GM12878 (cell line): ENCODE data around the gene SERHL2. TPM values are rescaled to one million over a fixed set of nuclear protein-coding genes. Genes with fewer than 3 reads are reported as not detected.
"Not testable (repeated sequence)": the region's sequence is repeated elsewhere in the genome, so short reads cannot be mapped to it uniquely, and the experiment has no call there.

Experiments used
- ATAC-seq: fragments of 200-7000 bp; cut with Tn5 transposase; 3 replicates; pipeline ENCODE4 v1.9.1; 2020; ENCODE audit warnings: mild to moderate bottlenecking, moderate library complexity
- BruUV-seq: library from RNA; stranded (reverse); fragments of 400-500 nt; replicated peaks from 2 replicates; lab custom pipeline; 2021; lab: Mats Ljungman, UMichigan
- CTCF ChIA-PET: fragments of 300-600 bp; sonication (Branson Sonifier 250); formaldehyde crosslinking; extraction: SDS; loops from one replicate; lab custom pipeline; 2021; ENCODE audit warnings: inconsistent platforms; lab: Yijun Ruan, JAX
- POLR2A ChIA-PET: fragments of 350-600 bp; formaldehyde crosslinking; extraction: SDS; loops from one replicate; lab custom pipeline; 2021; ENCODE audit warnings: inconsistent platforms; lab: Charles Lee
- RAD21 ChIA-PET: fragments of 300-600 bp; sonication (Branson Sonifier 250); formaldehyde crosslinking; loops from one replicate; lab custom pipeline; 2023; ENCODE audit warnings: antibody characterized with exemption; ENCODE audit not compliant: unreplicated experiment; lab: Charles Lee
- SMC1A ChIA-PET: fragments of 300-600 bp; sonication (Branson Sonifier 250); formaldehyde crosslinking; loops from one replicate; lab custom pipeline; 2023; ENCODE audit not compliant: unreplicated experiment, uncharacterized antibody; lab: Charles Lee
- DNase-seq: peaks from one replicate; pipeline ENCODE4 v3.0.0-alpha.2; 2011; ENCODE audit warnings: low read depth, low spot score
- FAIRE-seq: peaks from 3 replicates; lab custom pipeline; 2011; peaks lifted over from hg19 to GRCh38; lab: Jason Lieb, UNC
- H2AFZ ChIP-seq: 2 replicates; pipeline ENCODE4 v1.6.0; 2011; ENCODE audit warnings: low read depth, low read length, control low read depth; ENCODE audit not compliant: control insufficient read depth
- H3K27ac ChIP-seq: 2 replicates; pipeline ENCODE4 v1.5.1; 2011; ENCODE audit warnings: control low read depth; ENCODE audit not compliant: control insufficient read depth, insufficient read depth
- H3K27me3 ChIP-seq, 2 experiments: replicated peaks in 1 of 2; 2 replicates each; pipeline versions ENCODE4 v1.6.0 to v1.6.1; 2011; ENCODE audit warnings: low read length in 1 of 2; ENCODE audit not compliant: control insufficient read depth in 2 of 2, insufficient read depth in 2 of 2
- H3K36me3 ChIP-seq, 2 experiments: 2 replicates each; pipeline ENCODE4 v1.5.1; 2011; ENCODE audit warnings: low read length in 1 of 2; ENCODE audit not compliant: control insufficient read depth in 2 of 2, insufficient read depth in 2 of 2
- H3K4me1 ChIP-seq: 2 replicates; pipeline ENCODE4 v1.6.1; 2011; ENCODE audit warnings: mild to moderate bottlenecking, low read length, moderate library complexity, mixed read lengths; ENCODE audit not compliant: control insufficient read depth, insufficient read depth
- H3K4me2 ChIP-seq: 2 replicates; pipeline ENCODE4 v1.6.0; 2011; ENCODE audit warnings: control low read depth; ENCODE audit not compliant: control insufficient read depth, insufficient read depth
- H3K4me3 ChIP-seq: fragments of 200-600 bp; sonication (generic); 2 replicates; pipeline ENCODE4 v1.5.1; 2016
- H3K79me2 ChIP-seq: 2 replicates; pipeline ENCODE4 v1.6.0; 2011; ENCODE audit warnings: low read length; ENCODE audit not compliant: control insufficient read depth, insufficient read depth
- H3K9ac ChIP-seq: 2 replicates; pipeline ENCODE4 v1.8.0; 2011; ENCODE audit warnings: low read length, control low read depth, mixed read lengths; ENCODE audit not compliant: control insufficient read depth, insufficient read depth
- H3K9me3 ChIP-seq: replicated peaks from 3 replicates; pipeline ENCODE4 v1.5.1; 2011; ENCODE audit warnings: mild to moderate bottlenecking, low read length; ENCODE audit not compliant: control insufficient read depth, insufficient read depth
- H4K20me1 ChIP-seq: 2 replicates; pipeline ENCODE4 v1.6.0; 2011; ENCODE audit not compliant: control insufficient read depth, insufficient read depth
- KAT2A ChIP-seq: conservative IDR thresholded peaks from 2 replicates; pipeline ENCODE4 v1.6.1; 2011; ENCODE audit warnings: low read depth, low read length; ENCODE audit not compliant: control insufficient read depth
- POLR2A ChIP-seq: IDR thresholded peaks from 2 replicates; pipeline ENCODE4 v1.6.1; 2011; ENCODE audit warnings: low read depth, mild to moderate bottlenecking, low read length
- SP1 ChIP-seq: IDR thresholded peaks from one replicate; pipeline ENCODE4 v1.6.1; 2011; ENCODE audit warnings: low read depth, low read length
- SREBF2 ChIP-seq: IDR thresholded peaks from 2 replicates; pipeline ENCODE4 v1.6.1; 2012; ENCODE audit warnings: mild to moderate bottlenecking, low read length
- WGBS: methylation state at CpG from one replicate; pipeline ENCODE4 v1.1.6; 2016; ENCODE audit warnings: low lambda C conversion rate; ENCODE audit not compliant: insufficient replicate concordance, insufficient coverage; ENCODE audit errors: missing lambda C conversion rate; 5-methylcytosine and 5-hydroxymethylcytosine counted together
- in situ Hi-C: fragments of 300-500 bp; cut with MboI; formaldehyde crosslinking; loops from 9 replicates; pipeline ENCODE4 v1.14.3; 2018; ENCODE audit warnings: mixed read lengths
- intact Hi-C: fragments of 100-400 bp; cut with micrococcal nuclease; formaldehyde crosslinking; loops from one replicate; pipeline ENCODE4 v1.14.2; 2022; ENCODE audit not compliant: unreplicated experiment
- polyA plus RNA-seq, 11 experiments: library from polyadenylated mRNA; depleted of rRNA in 4 of 11; unstranded in 6 of 11; stranded (reverse) in 5 of 11; fragments of >200 nt; fragmentation: Nextera tagmentation in 4 of 11; fragmentation: Illumina TruSeq in 1 of 11; extraction: Ambion mirVana in 4 of 11; extraction: Trizol in 1 of 11; gene quantifications; 1 replicate in 1 of 11; 2 replicates in 10 of 11; pipeline versions ENCODE4 v1.2.1 to v1.2.3, GENCODE V29; 2011 to 2016; ENCODE audit warnings: inconsistent platforms in 2 of 11, missing spikeins in 2 of 11, low read depth in 1 of 11
- total RNA-seq, 4 experiments: library from RNA; depleted of rRNA in 3 of 4; stranded (reverse); fragments of >200 nt in 3 of 4; fragmentation: Illumina TruSeq in 1 of 4; extraction: Trizol in 1 of 4; gene quantifications; 2 replicates each; pipeline versions ENCODE4 v1.2.1 to v1.2.3, GENCODE V29; 2013 to 2021
- TF ChIP-seq, protein P1 (sequence below): IDR thresholded peaks from 2 replicates; pipeline ENCODE4 v1.6.1; 2011; ENCODE audit warnings: borderline replicate concordance, low read depth, mild to moderate bottlenecking, moderate library complexity, mixed read lengths, low read length; ENCODE audit not compliant: insufficient read depth; ENCODE audit errors: extremely low read length

Gene SERHL2
- total and polyA plus RNA-seq, 10 of the 15 experiments (the other 5 are each of a cell fraction or from before 2014, with no cell fraction given) = 0.63 to 2.0 (median 1.2) TPM

DNA sequence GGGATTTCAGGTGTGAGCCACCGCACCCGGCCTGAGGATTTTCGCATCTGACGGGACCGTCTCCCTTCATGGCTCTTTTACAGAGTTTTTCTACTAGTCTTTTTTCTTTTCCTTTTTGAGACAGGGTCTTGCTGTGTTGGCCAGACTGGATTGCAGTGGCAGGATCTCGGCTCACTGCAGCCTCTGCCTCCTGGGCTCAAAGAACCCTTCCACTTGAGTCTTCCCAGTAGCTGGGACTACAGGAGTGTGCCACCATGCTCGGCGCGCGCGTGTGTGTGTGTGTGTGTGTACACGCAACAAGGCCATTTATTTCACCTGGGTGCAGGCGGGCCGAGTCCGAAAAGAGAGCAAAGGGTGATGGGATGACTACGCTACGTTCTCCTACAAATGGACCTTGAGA lies 10.9 kb downstream of the SERHL2 start (continued):
- TF ChIP-seq SP1 (no peak), KAT2A (no peak)

DNA sequence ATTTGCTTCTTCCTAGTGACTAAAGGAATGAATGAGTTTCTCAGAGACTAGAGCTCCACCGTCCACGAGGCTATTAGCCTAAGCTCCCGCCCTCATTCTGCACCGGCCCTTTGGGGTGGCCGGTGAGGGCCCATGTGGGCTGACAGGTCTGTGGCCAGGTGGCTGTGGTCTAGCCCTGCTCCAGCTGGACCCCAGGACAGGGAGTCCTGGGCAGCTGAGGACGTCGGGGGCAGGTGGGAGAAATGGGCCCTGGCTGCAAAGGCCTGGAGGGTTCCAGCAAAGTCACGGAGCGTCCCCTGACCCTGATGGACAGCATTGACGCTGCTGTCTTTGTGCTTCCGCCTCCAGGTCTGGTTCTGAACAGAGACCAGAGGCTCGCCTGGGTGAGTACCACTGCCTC lies 12.2 kb downstream of the SERHL2 start:
- H3K27ac ChIP-seq = no peak overlapping the region
- H2AFZ ChIP-seq = no peak overlapping the region
- no peak for ATAC-seq
- ChIA-PET RAD21 (no interaction called here), SMC1A (no interaction called here), CTCF (no interaction called here)
- H3K9ac ChIP-seq = no peak overlapping the region
- H3K27me3 ChIP-seq = no peaks in the 10 kb centered on the region
- H4K20me1 ChIP-seq = no peaks in the 10 kb centered on the region
- WGBS = 89% methylated on average over 8 of the region's 12 CpGs
- intact Hi-C loops (no loop called here), in situ Hi-C loops (no loop called here)
- peaks cover 12% of the 10 kb centered on the region for H3K4me1 ChIP-seq
- TF ChIP-seq SREBF2 (no peak), POLR2A (peak; percentile 33; the same call in 1 of the 2 replicates)
- TF ChIP-seq, protein P1, sequence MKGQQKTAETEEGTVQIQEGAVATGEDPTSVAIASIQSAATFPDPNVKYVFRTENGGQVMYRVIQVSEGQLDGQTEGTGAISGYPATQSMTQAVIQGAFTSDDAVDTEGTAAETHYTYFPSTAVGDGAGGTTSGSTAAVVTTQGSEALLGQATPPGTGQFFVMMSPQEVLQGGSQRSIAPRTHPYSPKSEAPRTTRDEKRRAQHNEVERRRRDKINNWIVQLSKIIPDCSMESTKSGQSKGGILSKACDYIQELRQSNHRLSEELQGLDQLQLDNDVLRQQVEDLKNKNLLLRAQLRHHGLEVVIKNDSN = no peak
- TF ChIP-seq, all 136 proteins: peak for 1
- Histone ChIP-seq H3K4me3 (no peak overlapping the region), H3K4me2 (no peak overlapping the region), H3K36me3 (no peaks in the 10 kb centered on the region), H3K79me2 (no peaks in the 10 kb centered on the region), H3K9me3 (no peaks in the 10 kb centered on the region)
- no TSS peak for BruUV-seq
- no peak for FAIRE-seq
- no peak for DNase-seq
- POLR2A ChIA-PET = interaction anchor here (0.6 kb wide), 1 partner anchor 21 kb away, joined by 4 read pairs; no protein-coding TSS in a partner anchor

DNA sequence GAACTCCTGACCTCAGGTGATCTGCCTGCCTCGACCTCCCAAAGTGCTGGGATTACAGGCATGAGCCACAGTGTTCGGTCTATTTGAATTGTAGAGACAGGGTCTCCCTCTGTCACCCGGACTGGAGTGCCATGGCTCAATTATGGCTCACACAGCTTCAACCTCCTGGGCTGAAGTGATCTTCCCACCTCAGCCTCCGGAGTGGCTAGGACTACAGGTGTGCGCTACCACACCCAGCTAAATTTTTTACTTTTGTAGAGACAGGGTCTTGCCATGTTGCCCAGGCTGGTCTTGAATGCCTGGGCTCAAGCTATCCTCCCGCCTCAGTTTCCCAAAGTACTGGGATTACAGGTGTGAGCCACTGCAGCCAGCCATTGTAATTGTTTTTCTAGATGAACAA lies 14.2 kb downstream of the SERHL2 start:
- H4K20me1 ChIP-seq, H3K9ac ChIP-seq, H3K4me1 ChIP-seq, H3K36me3 ChIP-seq, intact Hi-C loops, H3K79me2 ChIP-seq, H3K4me3 ChIP-seq, FAIRE-seq, DNase-seq, H3K27me3 ChIP-seq, H3K27ac ChIP-seq, ATAC-seq, BruUV-seq, in situ Hi-C loops, H2AFZ ChIP-seq, H3K9me3 ChIP-seq, H3K4me2 ChIP-seq, RAD21 ChIA-PET: not testable (repeated sequence)
- ChIA-PET POLR2A (interaction anchor here (0.6 kb wide), 1 partner anchor 19 kb away, joined by 3 read pairs; no protein-coding TSS in a partner anchor), SMC1A (interaction anchor here (0.6 kb wide), 1 partner anchor 389 kb away, joined by 3 read pairs; no protein-coding TSS in a partner anchor), CTCF (interaction anchor here (1.3 to 1.5 kb wide), 2 partner anchors 8 to 93 kb away, joined by 3 to 5 read pairs; no protein-coding TSS in a partner anchor)
- 79% methylated on average over 5 of the region's 6 CpGs for WGBS

DNA sequence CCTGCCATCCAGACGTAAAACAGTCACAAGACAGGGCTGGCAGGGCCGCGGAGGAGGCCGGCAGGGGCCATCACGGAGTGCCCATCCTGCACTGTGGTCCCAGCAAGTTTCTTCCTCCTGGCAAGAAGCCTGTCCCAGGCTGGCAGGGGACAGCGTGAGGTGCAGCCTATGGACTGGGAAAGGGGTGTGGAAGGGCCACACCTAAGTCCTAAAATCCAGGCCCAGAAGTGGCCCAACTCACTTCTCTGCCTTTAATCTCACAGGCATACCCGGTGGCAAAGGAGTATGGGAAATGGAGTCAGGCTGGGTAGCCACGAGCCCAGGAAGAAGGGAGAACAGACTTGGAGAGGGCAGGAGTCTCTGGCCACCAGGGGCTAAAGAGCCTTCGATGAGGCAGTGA lies 16.8 kb downstream of the SERHL2 start:
- DNase-seq, SMC1A ChIA-PET, H4K20me1 ChIP-seq, in situ Hi-C loops, intact Hi-C loops, H3K4me1 ChIP-seq, H3K4me3 ChIP-seq, H3K36me3 ChIP-seq, ATAC-seq, CTCF ChIA-PET, POLR2A ChIA-PET, H3K4me2 ChIP-seq, H3K9me3 ChIP-seq, H2AFZ ChIP-seq, FAIRE-seq, H3K9ac ChIP-seq, H3K27ac ChIP-seq, H3K27me3 ChIP-seq, H3K79me2 ChIP-seq, RAD21 ChIA-PET, BruUV-seq: not testable (repeated sequence)
- 73% methylated on average over 9 of the region's 9 CpGs for WGBS
